Uterus (tissue), 2 donors: ENCODE results near the gene DCAF12L2.

Source experiments
- POLR2A ChIP-seq, 2 donors: fragments of 450-650 bp; IDR thresholded peaks; one replicate each; pipeline ENCODE4 v1.6.1; 2016; ENCODE audit warnings: antibody characterized with exemption in 2 of 2, mild to moderate bottlenecking in 1 of 2, moderate library complexity in 1 of 2
- TF ChIP-seq, protein P1 (sequence below), 4 experiments: fragments of 200-600 bp in 2 of 4; fragments of 450-650 bp in 2 of 4; sonication (generic) in 2 of 4; IDR thresholded peaks; one replicate each; pipeline ENCODE4 v1.5.1; 2016 to 2019; ENCODE audit warnings: antibody characterized with exemption in 4 of 4, mild to moderate bottlenecking in 2 of 4, moderate library complexity in 1 of 4

DNA sequence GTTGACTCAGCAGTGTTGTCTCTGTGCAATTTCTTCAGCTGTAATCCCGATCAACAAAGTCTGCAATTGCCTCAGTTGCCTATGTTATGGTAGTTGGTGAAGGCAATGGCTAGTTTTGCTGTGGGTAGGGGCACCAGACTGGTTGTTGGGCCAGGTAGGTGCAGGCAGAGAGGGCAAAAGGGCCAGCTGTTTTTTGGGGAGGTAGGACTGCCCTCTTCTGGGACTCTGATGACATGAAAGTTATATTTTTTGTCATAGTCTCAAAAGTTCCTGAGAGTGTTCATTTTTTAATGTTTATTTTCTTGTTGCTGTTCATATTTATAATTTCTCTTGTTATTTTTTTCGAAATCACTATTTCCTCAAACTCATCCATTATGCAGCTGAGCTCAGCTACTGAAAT lies 25.1 kb downstream of the DCAF12L2 start:
- TF ChIP-seq POLR2A (IDR thresholded peaks at IDR 0.05) = no peak
- TF ChIP-seq, protein P1, sequence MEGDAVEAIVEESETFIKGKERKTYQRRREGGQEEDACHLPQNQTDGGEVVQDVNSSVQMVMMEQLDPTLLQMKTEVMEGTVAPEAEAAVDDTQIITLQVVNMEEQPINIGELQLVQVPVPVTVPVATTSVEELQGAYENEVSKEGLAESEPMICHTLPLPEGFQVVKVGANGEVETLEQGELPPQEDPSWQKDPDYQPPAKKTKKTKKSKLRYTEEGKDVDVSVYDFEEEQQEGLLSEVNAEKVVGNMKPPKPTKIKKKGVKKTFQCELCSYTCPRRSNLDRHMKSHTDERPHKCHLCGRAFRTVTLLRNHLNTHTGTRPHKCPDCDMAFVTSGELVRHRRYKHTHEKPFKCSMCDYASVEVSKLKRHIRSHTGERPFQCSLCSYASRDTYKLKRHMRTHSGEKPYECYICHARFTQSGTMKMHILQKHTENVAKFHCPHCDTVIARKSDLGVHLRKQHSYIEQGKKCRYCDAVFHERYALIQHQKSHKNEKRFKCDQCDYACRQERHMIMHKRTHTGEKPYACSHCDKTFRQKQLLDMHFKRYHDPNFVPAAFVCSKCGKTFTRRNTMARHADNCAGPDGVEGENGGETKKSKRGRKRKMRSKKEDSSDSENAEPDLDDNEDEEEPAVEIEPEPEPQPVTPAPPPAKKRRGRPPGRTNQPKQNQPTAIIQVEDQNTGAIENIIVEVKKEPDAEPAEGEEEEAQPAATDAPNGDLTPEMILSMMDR (IDR thresholded peaks at IDR 0.05) = no peak
